NCI-H446 treated with DMSO at 0.1 percent for 48 hours (cell line): Measurements from ENCODE around the gene CENPL.

ENCODE experiments used
- DNase-seq: peaks from one replicate; lab custom pipeline; 2025; lab: John Stamatoyannopoulos, UW

CENPL gene

GRCh38 chr1:173758110-173758509 lies 66.6 kb downstream of the CENPL start:
- no peak for DNase-seq

DNA sequence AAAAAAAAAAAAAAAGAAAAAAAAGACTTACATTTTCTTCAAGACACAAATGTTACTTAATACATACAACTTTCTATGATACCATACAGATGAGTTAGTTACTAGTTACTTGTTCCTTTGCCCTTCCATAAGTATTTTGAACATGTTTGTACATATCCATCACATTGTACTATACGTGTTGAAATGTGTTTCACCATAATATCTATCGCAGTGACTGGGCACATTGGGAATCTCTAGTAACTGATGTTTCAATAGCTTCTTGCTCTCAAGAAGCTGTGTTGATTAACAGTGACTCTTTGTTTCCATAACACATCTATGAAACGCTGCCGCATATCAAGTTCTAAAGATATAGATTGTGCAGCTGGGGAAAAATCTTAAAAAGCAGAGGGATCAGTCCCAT lies 67.0 kb downstream of the CENPL start:
- no peak for DNase-seq

DNA sequence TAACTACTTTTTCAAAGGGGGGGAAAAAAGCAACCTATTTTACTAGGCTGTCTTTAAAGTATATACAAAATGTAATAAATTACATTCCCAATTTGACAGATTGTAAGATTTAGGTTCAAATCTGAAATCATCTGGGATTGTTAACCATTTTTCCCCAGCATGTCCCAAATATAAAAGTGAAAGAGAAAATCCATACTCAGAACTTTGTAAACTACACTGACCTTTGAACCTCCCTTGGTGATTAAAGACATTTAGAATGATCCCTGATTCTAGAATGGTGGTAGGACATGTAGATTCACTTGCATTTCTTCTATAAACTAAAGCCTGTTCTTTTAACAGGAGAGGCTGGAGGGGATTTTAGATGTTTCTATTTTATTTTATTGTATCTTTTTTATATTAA lies 70.9 kb downstream of the CENPL start:
- no peak for DNase-seq
